GM18867 (cell line): ENCODE measurements around the gene SACS.

ENCODE experiments used
- ATAC-seq: cut with Tn5 transposase; IDR thresholded peaks from one replicate; pipeline ENCODE4 v1.9.1; 2021; ENCODE audit warnings: mild to moderate bottlenecking, moderate library complexity; ENCODE audit not compliant: unreplicated experiment

Gene SACS

DNA sequence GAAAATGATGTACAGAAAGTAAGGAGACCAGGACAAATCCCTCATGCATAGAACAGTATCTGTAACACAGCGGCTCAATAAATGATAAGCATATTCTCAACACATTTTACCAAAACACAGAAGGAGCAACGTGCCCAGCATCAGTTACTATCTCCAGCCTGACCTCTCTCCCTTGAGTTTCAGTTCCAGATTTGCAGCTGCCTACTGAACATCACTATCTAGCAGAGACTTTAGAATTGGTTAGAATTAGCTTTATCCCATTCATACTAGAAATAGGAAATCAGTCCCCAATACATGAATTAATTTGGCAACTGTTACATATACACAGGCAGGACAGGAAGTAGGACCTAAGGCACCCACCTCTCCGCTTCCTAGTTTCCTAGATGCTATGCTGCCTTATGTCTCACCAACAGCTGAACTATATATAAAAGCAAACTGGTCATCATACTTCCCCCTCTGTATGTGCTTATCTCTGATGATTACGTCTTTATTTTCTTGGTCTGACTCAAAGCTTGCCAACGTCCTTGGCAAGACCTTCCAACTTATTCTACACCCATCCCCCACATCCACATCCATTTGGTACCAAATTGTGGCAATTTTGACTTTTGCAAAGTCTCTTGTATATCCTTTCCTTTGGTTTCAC is 61.1 kb downstream of the SACS start:
- no peak for ATAC-seq

DNA sequence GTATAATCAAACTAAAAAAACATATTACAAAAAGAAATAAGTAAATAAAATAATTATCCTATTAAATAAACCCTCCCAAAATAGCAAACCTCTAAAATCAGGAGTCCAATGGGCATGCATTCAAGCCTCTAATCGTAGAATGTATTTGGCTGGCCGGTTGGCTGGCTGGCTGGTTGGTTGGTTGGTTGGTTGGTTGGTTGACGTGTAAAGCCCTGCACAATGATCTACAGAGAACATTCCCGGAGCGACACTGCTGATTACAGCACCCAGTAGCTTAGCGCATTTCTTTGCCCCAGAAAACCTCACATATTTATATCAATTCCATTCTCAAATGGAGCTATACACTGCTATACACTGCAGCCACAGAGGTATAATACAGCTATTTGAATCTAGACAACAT is 65.6 kb downstream of the SACS start:
- no peak for ATAC-seq

GRCh38 chr13:23365652-23366051 is 67.8 kb downstream of the SACS start:
- no peak for ATAC-seq

DNA sequence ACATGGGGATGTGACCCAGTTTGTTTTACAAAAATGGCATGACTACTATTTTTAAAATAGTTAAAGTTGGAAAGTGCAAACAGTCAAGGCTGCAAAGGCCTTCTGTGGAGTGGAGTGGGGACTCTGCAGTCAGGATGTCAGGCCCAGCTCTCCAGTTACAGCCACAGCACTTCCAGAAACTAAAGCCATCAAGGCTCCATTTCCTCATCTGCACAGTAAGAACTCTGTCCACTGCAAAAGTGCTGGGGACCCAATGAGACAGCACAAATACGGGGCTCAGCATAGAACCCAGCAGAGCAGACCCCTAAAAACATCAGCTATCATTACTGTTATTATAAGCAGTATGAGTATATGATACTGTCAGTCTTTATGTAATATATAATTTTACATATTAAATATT is 73.6 kb downstream of the SACS start:
- no peak for ATAC-seq

DNA sequence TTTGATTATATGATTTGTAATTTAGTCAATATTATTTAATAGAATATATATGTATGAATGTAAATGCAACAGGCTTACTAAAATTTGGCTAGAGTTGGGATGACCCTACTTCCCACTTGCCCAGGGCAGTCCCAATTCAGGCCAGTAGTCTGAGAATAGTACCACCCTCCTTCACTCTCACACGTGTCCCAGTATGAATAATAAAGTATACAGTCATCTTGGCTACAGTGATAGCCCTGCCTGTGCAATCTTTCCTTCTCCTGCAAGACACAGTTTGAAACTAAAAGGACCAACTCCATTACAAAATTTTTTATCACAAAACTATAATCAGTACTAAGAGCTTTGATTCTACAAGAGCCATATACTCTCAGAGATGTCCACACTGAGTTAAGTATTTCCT is 76.2 kb downstream of the SACS start:
- no peak for ATAC-seq

GRCh38 chr13:23356368-23356767 is 77.1 kb downstream of the SACS start:
- no peak for ATAC-seq

GRCh38 chr13:23354520-23354919 is 79.0 kb downstream of the SACS start:
- no peak for ATAC-seq

GRCh38 chr13:23352161-23352560 is 81.3 kb downstream of the SACS start:
- ATAC-seq = no peak

DNA sequence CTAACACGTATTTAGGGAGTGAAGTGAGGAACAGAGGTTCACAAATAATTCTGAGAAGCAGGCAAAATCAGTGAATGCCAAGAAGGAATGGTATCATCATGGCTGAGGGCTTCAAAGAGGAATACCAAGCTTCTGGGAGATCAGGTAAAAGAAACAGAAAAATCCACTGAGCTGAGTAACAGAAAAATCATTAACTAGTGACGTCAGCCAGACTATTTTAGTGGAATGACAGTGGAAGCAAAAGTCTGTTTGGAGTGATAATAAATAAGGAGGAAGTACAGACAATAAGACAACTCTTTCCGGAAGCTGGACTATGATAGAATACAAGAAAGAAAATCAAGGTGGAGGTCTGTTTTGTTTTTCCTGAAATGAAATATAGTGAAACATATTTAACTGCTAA is 83.5 kb downstream of the SACS start:
- no peak for ATAC-seq

GRCh38 chr13:23349161-23349897 is 84.2 kb downstream of the SACS start:
- ATAC-seq = no peak

GRCh38 chr13:23348262-23349127 is 85.0 kb downstream of the SACS start:
- no peak for ATAC-seq

- ATAC-seq = no peak
Measured at GRCh38 chr13:23347601-23348000, 85.9 kb downstream of the SACS start.

GRCh38 chr13:23344931-23345595 is 88.4 kb downstream of the SACS start:
- no peak for ATAC-seq

DNA sequence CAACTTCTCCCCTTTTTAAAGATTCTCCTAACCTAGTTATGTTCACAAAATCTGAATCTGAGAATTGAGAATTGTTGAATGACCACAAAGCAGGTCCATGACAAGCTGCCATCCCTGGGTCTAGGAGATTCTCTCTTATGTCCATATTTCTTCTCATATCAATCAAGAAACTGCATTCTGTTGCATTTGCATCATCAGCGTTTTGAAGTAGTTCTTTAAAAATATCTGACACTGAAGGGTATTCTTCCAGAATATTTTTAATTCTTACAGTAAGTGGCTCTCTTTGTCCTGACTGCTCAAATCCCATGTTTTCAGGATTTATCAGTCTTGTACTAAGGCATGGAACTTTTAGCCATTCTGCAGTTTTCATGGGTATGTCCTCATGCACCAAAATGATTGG is 94.3 kb downstream of the SACS start:
- ATAC-seq = no peak

GRCh38 chr13:23330356-23330755 is 103.1 kb downstream of the SACS start:
- no peak for ATAC-seq

GRCh38 chr13:23325191-23325590 is 108.3 kb downstream of the SACS start:
- ATAC-seq = peak; percentile 38

DNA sequence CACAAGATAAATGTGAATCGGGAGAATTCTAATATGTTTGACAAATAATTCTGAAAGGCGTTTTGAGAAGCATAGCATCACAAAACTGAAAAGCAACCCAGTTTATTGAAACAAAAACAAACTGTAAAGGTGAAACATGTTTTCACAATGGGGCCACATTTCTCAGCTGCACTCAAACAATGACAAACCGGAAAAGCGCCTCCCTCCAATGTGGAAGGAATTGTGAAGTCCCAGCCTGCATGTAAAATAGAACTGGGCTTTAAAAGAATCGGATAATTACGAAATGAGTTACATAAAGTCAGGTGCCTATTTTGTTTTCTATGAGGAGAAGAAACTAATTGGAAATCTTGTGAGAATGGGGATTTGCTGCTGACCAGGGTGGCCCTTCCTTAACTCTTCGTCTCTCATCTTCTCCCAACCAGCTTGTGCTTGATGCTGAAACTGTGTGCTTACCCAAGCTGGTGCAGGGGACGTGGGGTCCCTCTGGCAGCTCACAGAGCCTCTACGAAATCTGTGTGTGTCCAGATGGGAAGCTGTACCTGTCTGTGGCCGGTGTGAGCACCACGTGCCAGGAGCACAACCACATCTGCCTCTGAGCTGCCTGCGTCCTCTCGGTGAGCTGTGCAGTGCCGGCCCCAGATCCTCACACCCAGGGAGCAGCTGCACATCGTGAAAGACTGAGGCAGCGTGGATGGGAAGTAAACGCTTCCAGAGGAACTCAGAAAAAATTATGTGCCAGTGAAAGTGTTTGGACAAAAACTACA is 109.4 kb downstream of the SACS start:
- ATAC-seq = no peak

DNA sequence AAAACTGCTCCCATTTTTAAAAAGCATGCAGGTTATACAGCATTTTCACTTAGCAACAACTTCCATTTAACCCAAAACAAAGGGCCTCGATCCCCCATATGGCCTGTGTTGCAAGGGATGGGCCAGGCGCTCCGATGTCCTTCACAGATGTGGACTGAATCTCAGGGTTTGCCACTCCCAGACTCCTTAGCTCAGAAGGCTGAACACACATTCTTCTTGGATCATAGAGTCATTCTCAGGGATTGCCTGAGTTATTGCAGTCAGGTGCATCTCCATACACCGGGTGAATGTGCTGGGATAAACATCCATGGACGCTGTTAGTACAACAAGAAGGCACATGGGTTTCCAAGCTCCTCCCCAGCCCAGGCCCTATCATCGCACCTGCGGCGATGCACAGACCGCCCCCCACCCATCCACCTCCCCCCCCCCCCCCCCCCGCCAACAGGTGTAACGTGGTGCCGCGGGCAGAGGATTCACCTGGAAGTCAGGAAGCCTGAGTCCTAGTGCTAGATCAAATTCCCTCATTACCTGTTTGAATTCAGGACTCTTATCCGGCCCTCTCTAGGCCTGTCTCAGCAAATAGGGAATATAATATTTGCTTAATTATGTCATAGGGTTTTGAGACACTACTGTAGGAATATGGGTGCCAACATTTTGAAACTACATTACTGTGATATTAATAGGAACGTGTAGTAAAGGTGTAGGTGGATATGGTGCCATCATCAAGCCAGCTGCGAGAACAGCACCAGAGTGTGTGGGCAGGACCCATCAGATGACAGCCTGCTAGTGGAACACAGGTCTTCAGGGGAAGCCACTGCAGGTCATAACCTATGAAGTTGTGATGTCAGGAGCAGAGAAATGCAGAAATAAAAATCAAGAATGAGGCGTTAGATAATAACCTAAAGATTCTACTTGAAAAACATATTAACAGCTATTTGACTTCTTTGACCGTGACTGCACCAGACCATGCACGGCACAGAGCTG is 110.9 kb downstream of the SACS start:
- no peak for ATAC-seq

DNA sequence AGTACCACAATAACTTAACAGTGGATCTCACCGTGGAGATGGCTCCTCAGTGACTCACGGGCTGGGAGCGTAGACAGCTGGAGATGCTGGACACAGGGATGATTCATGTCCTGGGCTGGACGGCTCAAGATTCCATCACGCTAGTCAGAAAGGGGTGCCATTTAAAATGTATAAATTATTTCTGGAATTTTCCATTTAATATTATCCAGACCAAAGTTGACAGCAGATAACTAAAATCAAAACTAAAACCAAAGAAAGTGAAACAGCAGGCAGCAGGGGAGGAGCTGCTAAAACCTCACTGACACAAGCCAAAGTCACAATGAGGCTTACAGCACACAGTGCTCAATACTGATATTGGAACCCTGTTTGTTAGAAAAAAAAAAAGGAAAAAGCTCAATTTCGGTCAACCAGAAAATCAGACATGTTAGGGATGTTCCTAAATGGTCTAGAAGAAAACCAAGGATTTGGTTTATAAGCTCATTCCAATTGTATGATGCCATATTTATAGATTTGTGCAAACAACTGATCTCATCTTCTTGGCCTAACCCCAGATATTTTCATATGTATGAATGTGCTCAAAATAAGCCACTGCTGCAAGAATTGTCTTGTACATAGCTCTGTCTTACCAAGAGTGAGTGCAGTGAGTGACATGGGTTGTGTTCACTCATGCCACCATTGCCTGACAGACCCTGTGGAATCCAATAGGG is 111.8 kb downstream of the SACS start:
- peak; percentile 85 for ATAC-seq
